Glutamatergic neuron (in vitro differentiated cells): ENCODE results near the gene CA14. TPM values are rescaled to one million over a fixed set of nuclear protein-coding genes. Genes with fewer than 3 reads are reported as not detected.

Experiments used
- DNase-seq: peaks from one replicate; pipeline ENCODE4 v3.0.0; 2022
- H3K27ac Mint-ChIP-seq: one replicate; pipeline ENCODE4 v1.8.0; 2020; ENCODE audit warnings: mild to moderate bottlenecking, mixed read lengths, inconsistent platforms; ENCODE audit not compliant: unreplicated experiment
- H3K27me3 Mint-ChIP-seq: one replicate; pipeline ENCODE4 v1.8.0; 2020; ENCODE audit warnings: mild to moderate bottlenecking, moderate library complexity, mixed read lengths, inconsistent platforms; ENCODE audit not compliant: unreplicated experiment
- H3K36me3 Mint-ChIP-seq: one replicate; pipeline ENCODE4 v1.8.0; 2020; ENCODE audit warnings: mild to moderate bottlenecking, mixed read lengths, inconsistent platforms; ENCODE audit not compliant: unreplicated experiment
- H3K4me1 Mint-ChIP-seq: one replicate; pipeline ENCODE4 v1.8.0; 2020; ENCODE audit warnings: mild to moderate bottlenecking, low read depth, mixed read lengths, inconsistent platforms; ENCODE audit not compliant: unreplicated experiment
- H3K4me3 Mint-ChIP-seq: one replicate; pipeline ENCODE4 v1.8.0; 2020; ENCODE audit warnings: mild to moderate bottlenecking, mixed read lengths, inconsistent platforms; ENCODE audit not compliant: unreplicated experiment
- H3K9me3 Mint-ChIP-seq: one replicate; pipeline ENCODE4 v1.8.0; 2020; ENCODE audit warnings: mild to moderate bottlenecking, moderate library complexity, mixed read lengths, inconsistent platforms; ENCODE audit not compliant: unreplicated experiment
- CTCF ChIP-seq: fragments of 200-600 bp; sonication (generic); IDR thresholded peaks from one replicate; pipeline ENCODE4 v1.5.0; 2021; ENCODE audit not compliant: partially characterized antibody, unreplicated experiment
- total RNA-seq: library from RNA; stranded (reverse); fragmentation: NEBNext Ultra II Directional; extraction: Animal tissue kit (Norgen Biotek cat#: 25700); gene quantifications from one replicate; pipeline ENCODE4 v1.2.1, GENCODE V29; 2021; ENCODE audit not compliant: unreplicated experiment

Gene CA14
- total RNA-seq, 1 donor from 2014 or later = 1.5 TPM

DNA sequence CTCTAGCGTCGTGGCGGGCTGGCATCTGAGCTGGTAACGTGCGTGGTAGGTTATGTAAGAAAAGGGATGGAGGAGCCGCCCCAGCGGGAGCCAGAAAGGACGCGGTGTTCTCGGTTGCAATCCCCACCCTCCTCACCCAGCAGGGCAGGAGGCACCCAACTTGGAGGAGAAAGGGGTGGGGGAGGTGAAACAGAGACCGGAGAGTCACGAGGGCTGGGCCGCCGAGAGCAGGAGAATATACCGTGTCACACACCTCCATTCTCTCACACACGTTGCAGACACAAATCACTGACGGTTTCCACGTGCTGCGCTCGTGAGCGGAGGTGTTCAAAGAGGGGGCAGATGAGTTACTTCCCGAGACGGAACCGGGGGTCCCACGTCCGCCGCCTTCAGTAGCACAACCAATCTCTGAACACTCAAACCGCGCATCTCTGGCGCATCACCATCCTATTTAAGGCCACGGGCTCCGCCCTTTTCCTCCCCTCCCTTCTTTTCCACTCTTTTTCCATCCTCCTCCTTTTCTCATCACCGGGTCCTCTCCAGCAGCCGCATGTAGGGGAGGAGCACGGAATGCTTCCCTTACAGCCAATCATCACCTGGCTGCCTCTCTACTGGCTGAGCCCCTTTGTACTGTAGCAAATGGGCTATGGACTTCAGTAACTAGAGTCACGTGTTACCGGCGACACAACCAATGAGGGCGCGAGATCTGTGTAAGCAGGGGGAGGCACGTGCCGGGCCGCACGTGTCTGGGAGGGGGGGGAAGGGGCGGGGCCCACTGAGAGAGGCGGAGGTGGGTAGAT, 24.4 kb downstream of the CA14 start, which contains the start of gene CIART:
Gene CIART, plus strand, starts transcription at position 797 of the 800 bp plus-strand sequence. CDS start 714 bp downstream, outside the sequence.
- peak; percentile 88 for DNase-seq
- Mint-ChIP-seq H3K9me3 (peaks cover 7% of the 10 kb centered on the region), H3K36me3 (no peaks in the 10 kb centered on the region), H3K27ac (peak within 1 kb of the TSS; percentile 94), H3K4me3 (peak within 1 kb of the TSS; percentile 95), H3K4me1 (peaks cover 3% of the 10 kb centered on the region), H3K27me3 (peaks cover 9% of the 10 kb centered on the region)
- no peak for TF ChIP-seq CTCF

DNA sequence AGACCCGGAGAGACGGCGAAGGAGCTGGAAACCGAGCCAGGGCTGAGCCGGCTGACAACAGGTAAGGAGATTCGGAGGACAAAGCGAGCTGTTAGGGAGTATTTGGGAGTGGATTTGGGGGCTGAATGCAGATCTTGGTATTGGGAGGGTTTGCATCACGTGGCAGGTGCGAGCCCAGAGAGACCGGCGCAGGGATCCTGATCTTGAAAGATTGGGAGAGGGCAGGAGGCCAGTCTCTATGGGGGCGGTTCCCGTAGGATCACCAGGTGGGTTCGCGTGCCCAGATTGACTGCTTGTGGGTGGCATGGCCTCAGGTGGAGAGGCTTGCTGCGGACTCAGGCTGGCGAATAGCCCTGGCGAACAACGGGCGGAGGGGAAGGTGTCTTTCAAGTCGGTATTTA, 25.0 kb downstream of the CA14 start:
- Mint-ChIP-seq H3K9me3 (peaks cover 7% of the 10 kb centered on the region), H3K4me3 (peak overlapping the region; percentile 95), H3K27ac (peak overlapping the region; percentile 49), H3K4me1 (peaks cover 3% of the 10 kb centered on the region), H3K36me3 (no peaks in the 10 kb centered on the region), H3K27me3 (peaks cover 9% of the 10 kb centered on the region)
- no peak for DNase-seq
- TF ChIP-seq CTCF = no peak

DNA sequence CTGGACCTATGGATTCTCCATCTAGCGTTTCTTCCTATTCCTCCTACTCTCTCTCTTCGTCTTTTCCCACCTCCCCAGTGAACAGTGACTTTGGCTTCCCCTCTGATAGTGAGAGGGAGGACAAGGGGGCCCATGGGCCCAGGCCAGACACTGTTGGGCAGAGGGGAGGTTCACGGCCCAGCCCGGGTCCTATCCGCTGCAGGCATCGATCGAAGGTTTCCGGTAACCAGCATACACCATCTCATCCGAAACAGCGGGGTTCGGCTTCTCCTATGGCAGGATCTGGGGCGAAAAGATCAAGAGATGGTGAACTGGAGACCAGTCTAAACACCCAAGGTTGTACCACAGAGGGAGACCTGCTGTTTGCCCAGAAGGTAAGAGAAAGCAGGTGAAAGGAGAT, 25.7 kb downstream of the CA14 start:
- DNase-seq = no peak
- H3K4me1 Mint-ChIP-seq = peaks cover 3% of the 10 kb centered on the region
- no peaks in the 10 kb centered on the region for H3K36me3 Mint-ChIP-seq
- peaks cover 9% of the 10 kb centered on the region for H3K27me3 Mint-ChIP-seq
- H3K27ac Mint-ChIP-seq = no peak overlapping the region
- no peak for TF ChIP-seq CTCF
- peaks cover 7% of the 10 kb centered on the region for H3K9me3 Mint-ChIP-seq
- H3K4me3 Mint-ChIP-seq = peak overlapping the region; percentile 95

DNA sequence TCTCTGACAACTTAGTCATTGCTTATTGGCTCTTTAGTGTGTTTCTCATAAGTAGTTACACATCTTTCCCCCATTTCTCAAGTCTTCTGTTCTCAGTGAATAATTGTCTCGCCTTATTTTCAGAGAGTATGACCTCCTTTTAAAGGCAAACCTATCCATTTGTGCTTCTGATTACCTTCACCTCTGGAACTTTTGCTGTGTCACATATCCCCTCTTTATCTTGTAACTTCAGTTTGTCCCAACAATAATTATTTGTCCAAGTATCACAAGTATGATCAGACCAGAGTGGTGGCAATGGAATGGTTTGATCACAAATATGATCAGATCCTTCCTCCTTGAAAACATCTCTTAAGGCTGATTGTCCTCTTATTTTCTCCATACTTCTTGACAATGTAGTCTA, 30.8 kb downstream of the CA14 start:
- Mint-ChIP-seq H3K4me3 (no peak overlapping the region), H3K9me3 (peaks cover 4% of the 10 kb centered on the region), H3K4me1 (peaks cover 3% of the 10 kb centered on the region), H3K36me3 (no peaks in the 10 kb centered on the region), H3K27me3 (peaks cover 2% of the 10 kb centered on the region), H3K27ac (no peak overlapping the region)
- TF ChIP-seq CTCF = no peak
- no peak for DNase-seq

- no peak for DNase-seq
- Mint-ChIP-seq H3K36me3 (no peaks in the 10 kb centered on the region), H3K4me3 (no peak overlapping the region), H3K9me3 (peaks cover 5% of the 10 kb centered on the region), H3K4me1 (peaks cover 3% of the 10 kb centered on the region), H3K27ac (no peak overlapping the region), H3K27me3 (peaks cover under 1% of the 10 kb centered on the region)
- TF ChIP-seq CTCF = no peak
Measured at GRCh38 chr1:150288822-150289221, 31.2 kb downstream of the CA14 start.
